ENCODE measurements around the gene STYXL2. TPM values are rescaled to one million over a fixed set of nuclear protein-coding genes. Genes with fewer than 3 reads are reported as not detected.

Gene STYXL2
- total and polyA plus RNA-seq, 2 of the 8 experiments (the other 6 are each of a cell fraction or from before 2014, with no cell fraction given) = 0.09 to 0.22 TPM

DNA sequence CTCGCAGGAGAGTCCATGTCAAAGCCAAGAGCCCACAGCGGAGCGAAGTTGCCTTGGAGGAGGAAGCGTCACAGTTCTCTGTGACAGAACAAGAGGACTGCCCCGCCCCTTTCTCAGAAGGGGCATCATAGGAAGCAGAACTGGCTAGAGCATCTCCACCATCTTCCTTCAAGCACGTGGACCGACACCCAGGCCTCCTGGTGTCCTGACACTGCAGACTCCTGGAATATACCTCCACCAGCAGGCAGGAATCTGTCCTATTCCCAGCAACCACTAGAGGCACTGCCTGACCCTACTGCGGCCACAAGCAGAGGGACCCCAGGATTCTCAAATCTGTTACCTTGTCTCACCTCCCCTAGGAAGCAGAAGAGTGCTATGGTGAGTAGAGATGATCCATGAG, 41.5 kb upstream of the STYXL2 start:
- Histone ChIP-seq H2BK5ac (ENCODE audit: low read depth, low read length) (no peak overlapping the region), H3K9ac (replicated peaks in 1 of 4; ENCODE audit: extremely low read depth in 1 of 4, low read depth in 3 of 4, low read length in 3 of 4) (no peak overlapping the region), H4K8ac (ENCODE audit: extremely low read depth, insufficient read depth, low read length) (no peak overlapping the region), H3K79me2 (ENCODE audit: control insufficient read depth in 1 of 2, insufficient read depth in 2 of 2, low read length in 2 of 2) (no peaks in the 10 kb centered on the region), H2BK15ac (ENCODE audit: low read length) (no peak overlapping the region), H4K5ac (ENCODE audit: insufficient read length, low read depth, low read length) (no peak overlapping the region), H2AK5ac (ENCODE audit: low read depth, low read length) (no peak overlapping the region), H3K4me1 (replicated peaks in 1 of 4; ENCODE audit: control insufficient read depth in 3 of 4, insufficient read depth in 4 of 4, low read length in 3 of 4) (no peaks in the 10 kb centered on the region), H3K18ac (ENCODE audit: extremely low read depth, low read length) (no peak overlapping the region), H3K14ac (ENCODE audit: insufficient read length) (no peak overlapping the region), H3K4ac (replicated peaks; ENCODE audit: insufficient read length, low read depth, low read length) (no peak overlapping the region), H3K4me2 (ENCODE audit: insufficient read depth in 1 of 2, low read depth in 2 of 2, low read length in 2 of 2) (no peak overlapping the region), H2BK120ac (replicated peaks; ENCODE audit: low read depth, low read length) (no peak overlapping the region), H3K79me1 (ENCODE audit: low read depth, low read length) (no peaks in the 10 kb centered on the region), H4K20me1 (replicated peaks in 1 of 2; ENCODE audit: control insufficient read depth in 1 of 2, insufficient read depth in 2 of 2, low read length in 2 of 2) (peaks cover 0 to 7% of the 10 kb centered on the region in 2 experiments), H3K9me3 (ENCODE audit: insufficient read depth in 2 of 2, low read depth in 1 of 2, low read length in 1 of 2) (no peaks in the 10 kb centered on the region), H3K27me3 (replicated peaks in 1 of 4; ENCODE audit: control insufficient read depth in 3 of 4, extremely low read depth in 1 of 4, insufficient read depth in 3 of 4, low read length in 3 of 4) (no peaks in the 10 kb centered on the region), H4K91ac (replicated peaks; ENCODE audit: insufficient read length, low read length) (no peak overlapping the region), H3K27ac (ENCODE audit: low read depth, low read length) (no peak overlapping the region), H3K36me3 (ENCODE audit: control insufficient read depth in 2 of 4, insufficient read depth in 4 of 4, low read length in 3 of 4) (no peaks in the 10 kb centered on the region), H3K56ac (replicated peaks; ENCODE audit: insufficient read length, low read depth, low read length) (no peak overlapping the region), H2BK12ac (ENCODE audit: low read depth, low read length) (no peak overlapping the region), H2BK20ac (ENCODE audit: low read length) (no peak overlapping the region), H3K23me2 (ENCODE audit: low read depth, low read length) (peaks cover 8% of the 10 kb centered on the region), H2AFZ (ENCODE audit: low read length) (no peak overlapping the region), H3K4me3 (ENCODE audit: extremely low read depth in 1 of 4, insufficient read depth in 2 of 4, low read depth in 3 of 4, low read length in 4 of 4) (no peak overlapping the region), H3K23ac (ENCODE audit: insufficient read length) (no peak overlapping the region)
- POLR2A ChIA-PET (ENCODE audit: partially characterized antibody) = no interaction called here
- FAIRE-seq (no peak), DNase-seq (ENCODE audit: low read depth in 1 of 2, low spot score in 2 of 2) (peak in 1 of 2 experiments; percentile 38)
- TF ChIP-seq, protein P1, sequence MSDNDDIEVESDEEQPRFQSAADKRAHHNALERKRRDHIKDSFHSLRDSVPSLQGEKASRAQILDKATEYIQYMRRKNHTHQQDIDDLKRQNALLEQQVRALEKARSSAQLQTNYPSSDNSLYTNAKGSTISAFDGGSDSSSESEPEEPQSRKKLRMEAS (IDR thresholded peaks at IDR 0.05) = peak; percentile 87
- TF ChIP-seq, protein P2, sequence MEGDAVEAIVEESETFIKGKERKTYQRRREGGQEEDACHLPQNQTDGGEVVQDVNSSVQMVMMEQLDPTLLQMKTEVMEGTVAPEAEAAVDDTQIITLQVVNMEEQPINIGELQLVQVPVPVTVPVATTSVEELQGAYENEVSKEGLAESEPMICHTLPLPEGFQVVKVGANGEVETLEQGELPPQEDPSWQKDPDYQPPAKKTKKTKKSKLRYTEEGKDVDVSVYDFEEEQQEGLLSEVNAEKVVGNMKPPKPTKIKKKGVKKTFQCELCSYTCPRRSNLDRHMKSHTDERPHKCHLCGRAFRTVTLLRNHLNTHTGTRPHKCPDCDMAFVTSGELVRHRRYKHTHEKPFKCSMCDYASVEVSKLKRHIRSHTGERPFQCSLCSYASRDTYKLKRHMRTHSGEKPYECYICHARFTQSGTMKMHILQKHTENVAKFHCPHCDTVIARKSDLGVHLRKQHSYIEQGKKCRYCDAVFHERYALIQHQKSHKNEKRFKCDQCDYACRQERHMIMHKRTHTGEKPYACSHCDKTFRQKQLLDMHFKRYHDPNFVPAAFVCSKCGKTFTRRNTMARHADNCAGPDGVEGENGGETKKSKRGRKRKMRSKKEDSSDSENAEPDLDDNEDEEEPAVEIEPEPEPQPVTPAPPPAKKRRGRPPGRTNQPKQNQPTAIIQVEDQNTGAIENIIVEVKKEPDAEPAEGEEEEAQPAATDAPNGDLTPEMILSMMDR (IDR thresholded peaks at IDR 0.05; ENCODE audit: control extremely low read depth in 1 of 3, insufficient read depth in 1 of 3, low read depth in 1 of 3, low read length in 3 of 3) = peak; percentile 86 to 92 (median 91)
- TF ChIP-seq RAD21 (IDR thresholded peaks at IDR 0.05 in 1 of 2, conservative IDR thresholded peaks at IDR 0.05 in 1 of 2; ENCODE audit: low read depth in 2 of 2, low read length in 2 of 2) (peak; percentile 62 to 73), TEAD4 (IDR thresholded peaks at IDR 0.05; ENCODE audit: low read depth, low read length) (peak; percentile 85), CHD2 (IDR thresholded peaks at IDR 0.05; ENCODE audit: low read length) (0 out of 2 replicates have a peak, but pooled peaks have one; percentile 12), CREB1 (IDR thresholded peaks at IDR 0.05) (0 out of 2 replicates have a peak, but pooled peaks have one; percentile 21), ZNF274 (IDR thresholded peaks at IDR 0.05; ENCODE audit: borderline replicate concordance, extremely low read depth, low read length) (no peak), FOSL1 (IDR thresholded peaks at IDR 0.05; ENCODE audit: insufficient read depth, low read depth, low read length) (no peak)
- TF ChIP-seq, protein P3, sequence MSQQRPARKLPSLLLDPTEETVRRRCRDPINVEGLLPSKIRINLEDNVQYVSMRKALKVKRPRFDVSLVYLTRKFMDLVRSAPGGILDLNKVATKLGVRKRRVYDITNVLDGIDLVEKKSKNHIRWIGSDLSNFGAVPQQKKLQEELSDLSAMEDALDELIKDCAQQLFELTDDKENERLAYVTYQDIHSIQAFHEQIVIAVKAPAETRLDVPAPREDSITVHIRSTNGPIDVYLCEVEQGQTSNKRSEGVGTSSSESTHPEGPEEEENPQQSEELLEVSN (IDR thresholded peaks at IDR 0.05) = peak; percentile 65
- 75% methylated on average over 8 of the region's 8 CpGs; no CpG with 5 or more reads in 1 of the 2 experiments for WGBS, 2 experiments (ENCODE audit: extremely low coverage in 1 of 2, insufficient coverage in 1 of 2, insufficient read length in 1 of 2, insufficient replicate concordance in 2 of 2, low coverage in 1 of 2, low lambda C conversion rate in 2 of 2, missing lambda C conversion rate in 1 of 2)
- CTCF ChIA-PET (ENCODE audit: partially characterized antibody) = interaction anchor here (0.6 to 18.6 kb wide), 20 partner anchors 6 to 408 kb away, joined by 3 to 874 read pairs (median 3); no protein-coding TSS in a partner anchor
